ELR (cell line): ENCODE measurements around the gene ARHGEF7.

Source experiments
- DNase-seq: peaks from one replicate; pipeline ENCODE4 v3.0.0-alpha.2; 2015; ENCODE audit warnings: low read depth

The ARHGEF7 gene

GRCh38 chr13:111325146-111325890 is 210.2 kb downstream of the ARHGEF7 start:
- DNase-seq: no peak

GRCh38 chr13:111325941-111326620 is 211.0 kb downstream of the ARHGEF7 start:
- no peak for DNase-seq

GRCh38 chr13:111326621-111326965 is 211.5 kb downstream of the ARHGEF7 start:
- no peak for DNase-seq

GRCh38 chr13:111326981-111327642 is 212.0 kb downstream of the ARHGEF7 start:
- no peak for DNase-seq

GRCh38 chr13:111327730-111328573 is 212.8 kb downstream of the ARHGEF7 start:
- DNase-seq: no peak

- no peak for DNase-seq
Observed at GRCh38 chr13:111328574-111329410, 213.7 kb downstream of the ARHGEF7 start.

- DNase-seq: no peak
Observed at GRCh38 chr13:111329641-111330040, 214.5 kb downstream of the ARHGEF7 start.

GRCh38 chr13:111330066-111330610 is 215.0 kb downstream of the ARHGEF7 start:
- no peak for DNase-seq

- no peak for DNase-seq
Observed at GRCh38 chr13:111335298-111335697, 220.2 kb downstream of the ARHGEF7 start.

- DNase-seq: peak; percentile 65
Observed at GRCh38 chr13:111336666-111337065, 221.6 kb downstream of the ARHGEF7 start.

GRCh38 chr13:111337206-111337605 is 222.1 kb downstream of the ARHGEF7 start:
- peak; percentile 95 for DNase-seq

GRCh38 chr13:111337741-111338140 is 222.6 kb downstream of the ARHGEF7 start:
- DNase-seq: peak; percentile 6

GRCh38 chr13:111338841-111339240 is 223.7 kb downstream of the ARHGEF7 start:
- no peak for DNase-seq

- DNase-seq: no peak
Observed at GRCh38 chr13:111339366-111340143, 224.4 kb downstream of the ARHGEF7 start.

- no peak for DNase-seq
Observed at GRCh38 chr13:111341886-111342285, 226.8 kb downstream of the ARHGEF7 start.

GRCh38 chr13:111342721-111343120 is 227.6 kb downstream of the ARHGEF7 start:
- DNase-seq: no peak

GRCh38 chr13:111343186-111343805 is 228.2 kb downstream of the ARHGEF7 start:
- DNase-seq: no peak

- peak; percentile 51 for DNase-seq
Observed at GRCh38 chr13:111344471-111345191, 229.5 kb downstream of the ARHGEF7 start.

GRCh38 chr13:111345682-111346081 is 230.6 kb downstream of the ARHGEF7 start:
- DNase-seq: no peak
